Measurements from ENCODE around the gene DCHS2. TPM values are rescaled to one million over a fixed set of nuclear protein-coding genes. Genes with fewer than 3 reads are reported as not detected.

The DCHS2 gene
- total RNA-seq, 1 donor from 2014 or later = 0.71 TPM

GRCh38 chr4:154368060-154368459 is 123.5 kb downstream of the DCHS2 start:
- no peak for TF ChIP-seq CTCF (IDR thresholded peaks at IDR 0.05)
- TF ChIP-seq EZH2phosphoT487 (IDR thresholded peaks at IDR 0.05) = no peak
- TF ChIP-seq EZH2 (IDR thresholded peaks at IDR 0.05) = no peak
- no peaks in the 10 kb centered on the region for H3K36me3 Mint-ChIP-seq
- no peak overlapping the region for H2AFZ ChIP-seq (replicated peaks)

GRCh38 chr4:154367659-154368058 is 123.9 kb downstream of the DCHS2 start:
- Histone ChIP-seq H3F3A (ENCODE audit: low read depth) (no peaks in the 10 kb centered on the region), H4K20me1 (ENCODE audit: low read depth) (no peaks in the 10 kb centered on the region), H3K9ac (no peak overlapping the region), H3K36me3 (no peaks in the 10 kb centered on the region), H3K4me1 (peaks cover 5% of the 10 kb centered on the region), H3K27ac (no peak overlapping the region), H3K4me3 (no peak overlapping the region), H3K9me3 (ENCODE audit: low read depth) (no peaks in the 10 kb centered on the region), H3K79me2 (ENCODE audit: low read depth) (no peaks in the 10 kb centered on the region), H3K4me2 (no peak overlapping the region), H3K27me3 (no peaks in the 10 kb centered on the region), H2AFZ (replicated peaks) (peak overlapping the region; percentile 97)
- H3K36me3 Mint-ChIP-seq = no peaks in the 10 kb centered on the region
- no peaks in the 10 kb centered on the region for H3K27me3 Mint-ChIP-seq (ENCODE audit: insufficient read depth, low read depth)
- no peak overlapping the region for H3K27ac Mint-ChIP-seq
- no peaks in the 10 kb centered on the region for H3K9me3 Mint-ChIP-seq
- TF ChIP-seq EZH2phosphoT487 (IDR thresholded peaks at IDR 0.05) = no peak
- TF ChIP-seq EZH2 (IDR thresholded peaks at IDR 0.05) = no peak
- no peak for TF ChIP-seq CTCF (IDR thresholded peaks at IDR 0.05)
- peaks cover 26% of the 10 kb centered on the region for H3K4me1 Mint-ChIP-seq
- DNase-seq (ENCODE audit: low spot score) = no peak
- no peak overlapping the region for H3K4me3 Mint-ChIP-seq

More at GRCh38 chr4:154368060-154368459, 123.5 kb downstream of the DCHS2 start:
- H3K9me3 Mint-ChIP-seq = no peaks in the 10 kb centered on the region
- H3K27me3 ChIP-seq = no peaks in the 10 kb centered on the region
- H3K27me3 Mint-ChIP-seq (ENCODE audit: insufficient read depth, low read depth) = no peaks in the 10 kb centered on the region
- no peak overlapping the region for H3K27ac ChIP-seq
- no peaks in the 10 kb centered on the region for H3K36me3 ChIP-seq
- H3K4me3 ChIP-seq = no peak overlapping the region
- no peak overlapping the region for H3K9ac ChIP-seq
- H3K4me1 ChIP-seq = peaks cover 5% of the 10 kb centered on the region
- no peaks in the 10 kb centered on the region for H4K20me1 ChIP-seq (ENCODE audit: low read depth)
- H3K79me2 ChIP-seq (ENCODE audit: low read depth) = no peaks in the 10 kb centered on the region
- no peak overlapping the region for H3K27ac Mint-ChIP-seq
- DNase-seq (ENCODE audit: low spot score) = no peak
- peaks cover 26% of the 10 kb centered on the region for H3K4me1 Mint-ChIP-seq
- H3K4me3 Mint-ChIP-seq = no peak overlapping the region
- no peaks in the 10 kb centered on the region for H3F3A ChIP-seq (ENCODE audit: low read depth)
- no peaks in the 10 kb centered on the region for H3K9me3 ChIP-seq (ENCODE audit: low read depth)
- no peak overlapping the region for H3K4me2 ChIP-seq

GRCh38 chr4:154366956-154367355 is 124.6 kb downstream of the DCHS2 start:
- Mint-ChIP-seq H3K9me3 (no peaks in the 10 kb centered on the region), H3K4me3 (no peak overlapping the region), H3K27ac (peak overlapping the region; percentile 65), H3K4me1 (peaks cover 26% of the 10 kb centered on the region), H3K36me3 (no peaks in the 10 kb centered on the region), H3K27me3 (ENCODE audit: insufficient read depth, low read depth) (no peaks in the 10 kb centered on the region)
- H3K27ac ChIP-seq = no peak overlapping the region
- no peak for DNase-seq (ENCODE audit: low spot score)
- no peak overlapping the region for H3K4me3 ChIP-seq
- peak overlapping the region; percentile 97 for H2AFZ ChIP-seq (replicated peaks)
- no peak overlapping the region for H3K9ac ChIP-seq
- H3K4me1 ChIP-seq = peaks cover 5% of the 10 kb centered on the region
- TF ChIP-seq EZH2phosphoT487 (IDR thresholded peaks at IDR 0.05) (no peak), EZH2 (IDR thresholded peaks at IDR 0.05) (no peak), CTCF (IDR thresholded peaks at IDR 0.05) (no peak)
- H3K36me3 ChIP-seq = no peaks in the 10 kb centered on the region
- H3K4me2 ChIP-seq = no peak overlapping the region
- no peaks in the 10 kb centered on the region for H3F3A ChIP-seq (ENCODE audit: low read depth)
- no peaks in the 10 kb centered on the region for H4K20me1 ChIP-seq (ENCODE audit: low read depth)
- no peaks in the 10 kb centered on the region for H3K27me3 ChIP-seq
- H3K9me3 ChIP-seq (ENCODE audit: low read depth) = no peaks in the 10 kb centered on the region
- H3K79me2 ChIP-seq (ENCODE audit: low read depth) = no peaks in the 10 kb centered on the region

Data from neural progenitor cell (in vitro differentiated cells).